Activated CD4-positive, alpha-beta T cell treated with anti-CD3 and anti-CD28 coated beads, Interleukin-2, amount 50 U/mL, for 24 hours (primary cell): ENCODE results near the gene EIF2S3B.
"Not testable (repeated sequence)": the region's sequence is repeated elsewhere in the genome, so short reads cannot be mapped to it uniquely, and the experiment has no call there.

ENCODE experiments used
- DNase-seq, 2 donors: peaks; one replicate each; pipeline ENCODE4 v3.0.0-alpha.2; 2020; ENCODE audit warnings: low read depth in 1 of 2, low spot score in 1 of 2

EIF2S3B gene

DNA sequence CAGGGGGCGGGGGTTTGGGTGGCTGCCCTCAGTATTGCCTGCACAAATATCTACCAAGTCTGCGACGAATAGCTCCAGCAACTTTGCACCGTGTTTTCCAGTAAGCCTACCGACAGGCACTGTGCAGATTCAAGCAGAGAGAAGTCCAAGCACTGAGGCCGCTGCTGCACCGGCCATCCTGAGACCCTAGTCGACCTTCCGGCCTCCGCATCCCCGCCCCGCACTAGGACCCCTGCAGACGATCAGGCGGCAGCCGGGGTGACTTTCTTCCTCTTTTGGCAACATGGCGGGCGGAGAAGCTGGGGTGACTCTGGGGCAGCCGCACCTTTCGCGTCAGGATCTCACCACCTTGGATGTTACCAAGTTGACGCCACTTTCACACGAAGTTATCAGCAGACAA is at the start of gene EIF2S3B:
TSS of gene EIF2S3B (plus strand) at position 271 of the 400 bp plus-strand sequence. CDS start at position 284, 13 bp downstream.
- no peak for DNase-seq

DNA sequence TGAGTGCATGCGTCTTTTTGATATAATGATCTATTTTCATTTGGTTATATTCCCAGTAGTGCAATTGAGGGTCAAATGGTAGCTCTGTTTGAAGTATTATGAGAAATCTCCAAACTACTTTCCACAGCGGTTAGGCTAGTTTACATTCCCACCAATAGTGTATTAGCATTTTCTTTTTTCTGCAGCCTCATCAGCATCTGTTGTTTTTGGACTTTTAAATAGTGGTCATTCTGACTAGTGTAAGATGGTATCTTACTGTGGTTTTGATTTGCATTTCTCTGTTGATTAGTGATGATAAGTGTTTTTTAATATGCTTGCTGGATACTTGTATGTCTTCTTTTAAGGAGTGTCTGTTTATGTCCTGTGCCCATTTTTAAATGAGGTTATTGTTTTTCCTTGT is 48.8 kb upstream of the EIF2S3B start:
- DNase-seq, result no peak

DNA sequence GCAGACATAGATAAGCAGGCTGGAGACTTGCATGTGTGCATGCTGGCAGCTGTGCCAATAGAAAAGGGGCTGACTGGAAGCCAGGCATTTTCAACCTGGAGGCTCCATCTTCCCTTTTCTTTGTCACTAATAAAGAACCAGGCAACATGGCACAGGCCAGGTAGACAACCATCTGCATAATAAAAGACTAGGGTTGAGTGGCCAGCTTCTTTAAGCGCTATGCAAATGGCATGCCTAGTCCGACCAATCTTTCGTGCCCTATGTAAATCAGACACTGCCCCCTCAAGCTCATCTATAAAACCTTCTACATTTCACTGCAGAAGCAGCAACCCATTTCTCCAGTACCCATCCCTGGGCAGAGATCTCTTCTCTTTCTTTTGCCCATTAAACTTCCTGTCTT is 47.9 kb upstream of the EIF2S3B start:
- no peak for DNase-seq

DNA sequence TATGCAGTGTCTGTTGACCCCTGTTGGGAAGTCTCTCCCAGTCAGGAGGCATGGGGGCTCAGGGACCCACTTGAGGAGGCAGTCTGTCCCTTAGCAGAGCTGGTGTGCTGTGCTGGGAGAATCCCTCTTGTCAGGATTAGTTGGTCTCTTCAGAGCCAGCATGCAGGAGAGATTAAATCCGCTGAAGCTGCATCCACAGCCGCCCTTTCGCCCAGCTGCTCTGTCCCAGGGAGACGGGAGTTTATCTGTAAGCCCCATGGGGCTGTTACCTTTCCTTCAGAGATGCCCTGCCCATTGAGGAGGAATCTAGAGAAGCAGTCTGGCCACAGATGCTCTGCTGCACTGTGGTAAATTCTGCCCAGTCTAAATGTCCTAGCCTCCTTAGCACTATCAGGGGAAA is 39.4 kb upstream of the EIF2S3B start:
- no peak for DNase-seq

DNA sequence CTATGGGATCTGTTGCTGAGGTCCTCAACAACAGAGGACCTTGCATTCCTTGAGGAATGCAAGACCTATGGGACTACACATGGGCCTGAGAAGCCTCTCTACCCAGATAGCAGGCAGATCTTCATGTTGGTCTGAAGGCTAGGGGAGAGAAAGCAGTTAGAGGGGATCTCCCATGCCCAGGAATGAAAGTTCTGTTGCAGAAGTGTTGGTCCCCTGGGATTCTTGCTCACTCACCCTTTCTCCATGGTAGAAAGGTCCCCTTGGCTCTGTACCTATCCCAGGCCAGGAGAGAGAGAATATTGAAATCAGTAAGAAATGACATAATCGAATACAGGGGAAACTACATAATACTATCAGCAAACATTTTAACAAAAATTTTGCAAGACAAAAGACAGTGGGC is 36.0 kb upstream of the EIF2S3B start:
- DNase-seq, result no peak

DNA sequence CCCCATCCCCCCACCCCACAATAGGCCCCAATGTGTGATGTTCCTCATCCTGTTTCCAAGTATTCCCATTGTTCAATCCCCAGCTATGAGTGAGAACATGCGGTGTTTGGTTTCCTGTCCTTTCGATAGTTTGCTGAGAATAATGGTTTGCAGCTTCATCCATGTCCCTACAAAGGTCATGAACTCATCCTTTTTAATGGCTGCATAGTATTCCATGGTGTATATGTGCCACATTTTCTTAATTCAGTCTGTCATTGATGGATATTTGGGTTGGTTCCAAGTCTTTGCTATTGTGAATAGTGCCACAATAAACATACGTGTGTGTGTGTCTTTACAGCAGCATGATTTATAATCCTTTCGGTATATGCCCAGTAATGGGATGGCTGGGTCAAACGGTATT is 32.9 kb upstream of the EIF2S3B start:
- DNase-seq, result not testable (repeated sequence)

DNA sequence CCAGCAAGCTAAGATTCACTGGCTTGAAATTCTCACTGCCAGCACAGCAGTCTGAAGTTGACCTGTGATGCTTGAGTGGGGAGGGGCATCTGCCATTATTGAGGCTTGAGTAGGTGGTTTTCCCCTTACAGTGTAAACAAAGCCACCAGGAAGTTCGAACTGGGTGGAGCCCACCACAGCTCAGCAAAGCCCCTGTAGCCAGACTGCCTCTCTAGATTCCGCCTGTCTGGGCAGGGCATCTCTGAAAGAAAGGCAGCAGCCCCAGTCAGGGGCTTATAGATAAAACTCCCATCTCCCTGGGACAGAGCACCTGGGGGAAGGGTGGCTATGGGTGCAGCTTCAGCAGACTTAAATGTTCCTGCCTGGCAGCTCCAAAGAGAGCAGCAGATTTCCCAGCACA is 23.8 kb upstream of the EIF2S3B start:
- not testable (repeated sequence) for DNase-seq

DNA sequence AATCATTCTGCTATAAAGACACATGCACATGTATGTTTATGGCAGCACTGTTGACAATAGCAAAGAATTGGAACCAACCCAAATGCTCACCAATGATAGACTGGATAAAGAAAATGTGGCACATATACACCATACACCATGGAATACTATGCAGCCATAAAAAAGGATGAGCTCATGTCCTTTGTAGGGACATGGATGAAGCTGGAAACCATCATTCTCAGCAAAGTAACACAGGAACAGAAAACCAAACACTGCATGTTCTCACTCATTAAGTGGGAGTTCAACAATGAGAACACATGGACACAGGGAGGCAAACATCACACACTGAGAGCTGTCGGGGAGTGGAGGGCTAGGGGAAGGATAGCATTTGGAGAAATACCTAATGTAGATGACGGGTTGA is 18.4 kb upstream of the EIF2S3B start:
- not testable (repeated sequence) for DNase-seq

DNA sequence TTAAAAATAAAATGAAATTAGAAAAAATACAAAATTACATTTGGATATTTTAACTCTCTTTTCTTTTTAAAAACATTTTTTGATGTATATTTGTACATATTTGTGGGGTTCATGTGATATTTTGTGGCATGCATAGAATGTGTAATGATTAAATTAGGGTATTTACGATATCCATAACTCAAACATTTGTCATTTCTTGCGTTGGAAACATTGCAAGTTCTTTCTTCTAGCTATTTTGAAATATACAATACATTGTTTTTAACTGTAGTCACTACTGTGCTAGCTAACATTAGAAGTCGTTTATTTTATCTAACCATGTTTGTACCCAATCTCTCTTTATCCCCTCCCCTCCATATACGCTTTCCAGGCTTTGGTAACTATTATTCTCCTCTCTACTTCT is 13.9 kb upstream of the EIF2S3B start:
- no peak for DNase-seq

DNA sequence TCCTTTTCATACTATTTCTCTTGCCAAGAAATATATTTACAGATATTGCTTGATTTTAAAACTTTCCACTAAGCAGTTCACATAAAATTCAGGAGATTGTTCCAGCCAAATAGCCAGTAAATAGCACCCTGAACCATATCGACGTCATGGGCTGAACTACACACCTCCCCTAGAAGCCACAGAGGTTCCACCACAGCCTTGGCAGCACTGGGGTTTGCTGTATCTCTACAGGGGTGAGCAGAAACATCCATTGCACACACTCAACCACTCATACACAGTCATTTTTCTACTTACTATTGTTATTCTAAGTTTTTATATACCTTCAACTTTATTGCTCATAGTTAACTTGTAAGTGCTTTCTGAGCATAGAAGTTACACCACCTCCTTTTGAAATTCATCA is 8.1 kb upstream of the EIF2S3B start:
- DNase-seq, result no peak

DNA sequence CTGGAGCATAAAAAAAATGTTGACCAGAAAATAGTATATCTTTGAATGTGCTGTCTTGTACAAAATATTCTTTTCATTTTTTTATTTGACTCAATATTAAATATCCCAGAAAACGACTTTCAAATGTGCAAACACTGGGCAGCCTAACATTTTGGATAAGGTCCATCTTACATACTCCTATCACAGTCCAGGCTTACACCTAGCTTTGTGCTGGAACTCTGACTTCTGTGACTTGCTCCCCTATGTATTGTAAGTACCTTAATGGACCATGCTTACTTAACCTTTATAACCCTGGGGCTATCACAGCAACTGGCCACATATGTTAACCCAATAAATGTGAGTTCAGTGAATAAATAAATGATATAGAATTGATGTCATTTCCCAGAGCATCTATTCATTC is 7.6 kb upstream of the EIF2S3B start:
- no peak for DNase-seq

DNA sequence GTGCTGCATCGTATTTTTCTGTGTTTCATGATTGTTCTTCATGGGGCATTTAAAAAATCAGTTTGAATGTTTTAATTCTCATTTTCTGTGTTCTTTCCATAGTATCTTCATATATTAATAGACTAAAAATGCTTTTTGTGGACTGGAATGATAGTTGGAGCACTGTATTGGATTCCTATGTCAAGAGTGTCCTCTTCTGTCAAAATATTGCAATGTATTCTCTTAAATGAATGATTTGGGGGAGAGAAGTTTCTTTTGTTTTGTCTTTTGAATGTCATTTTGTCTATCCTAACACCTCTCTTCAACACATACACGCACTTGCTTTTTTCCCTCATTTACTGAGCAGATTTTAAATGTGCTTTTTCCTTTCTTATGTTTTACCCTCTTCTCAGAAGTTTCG is 4.7 kb upstream of the EIF2S3B start:
- DNase-seq, result no peak

DNA sequence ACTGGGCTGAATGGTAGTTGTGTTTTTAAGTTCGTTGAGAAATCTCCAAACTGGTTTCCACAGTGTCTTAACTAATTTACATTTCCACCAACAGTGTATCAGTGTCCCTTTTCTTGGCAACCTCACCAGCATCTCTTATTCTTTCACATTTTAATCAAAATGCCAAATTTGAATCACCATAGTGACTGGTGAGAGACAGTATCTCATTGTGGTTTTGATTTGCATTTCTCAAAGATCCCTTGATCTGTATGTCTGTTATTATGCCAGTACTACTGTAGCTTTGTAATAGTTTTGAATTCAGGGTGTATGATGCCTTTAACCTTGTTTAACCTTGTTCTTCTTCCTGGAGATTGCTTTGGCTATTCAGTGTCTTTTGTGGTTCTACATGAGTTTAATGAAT is 2.2 kb upstream of the EIF2S3B start:
- DNase-seq, result no peak

DNA sequence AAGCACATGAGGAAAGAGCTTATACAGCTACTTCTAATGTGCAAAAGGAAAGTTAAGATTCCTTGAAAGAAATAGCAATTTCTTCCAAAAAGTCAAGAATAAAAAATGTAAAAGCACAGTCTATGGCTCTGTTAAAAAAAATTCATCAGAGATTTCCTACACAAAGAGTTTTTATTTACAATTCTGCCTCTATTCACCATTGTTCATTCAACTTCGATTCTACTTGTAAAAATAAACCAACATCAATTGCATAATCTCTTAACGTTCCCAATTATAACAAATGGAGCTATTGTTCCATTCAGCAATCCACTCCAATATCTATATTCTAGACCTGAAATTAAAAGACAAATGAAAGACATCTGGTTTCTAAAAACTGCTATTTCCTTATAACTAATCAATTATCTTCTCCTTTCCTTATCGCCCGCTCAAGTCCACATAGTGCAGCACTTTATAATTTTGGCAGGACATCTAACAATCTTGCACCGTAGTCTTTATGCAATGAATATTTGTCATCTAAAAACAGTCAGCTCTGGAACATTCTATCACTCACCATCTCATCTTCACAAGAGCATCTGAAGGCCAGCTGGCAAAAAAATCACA is 6.2 kb downstream of the EIF2S3B start:
- DNase-seq, result no peak

DNA sequence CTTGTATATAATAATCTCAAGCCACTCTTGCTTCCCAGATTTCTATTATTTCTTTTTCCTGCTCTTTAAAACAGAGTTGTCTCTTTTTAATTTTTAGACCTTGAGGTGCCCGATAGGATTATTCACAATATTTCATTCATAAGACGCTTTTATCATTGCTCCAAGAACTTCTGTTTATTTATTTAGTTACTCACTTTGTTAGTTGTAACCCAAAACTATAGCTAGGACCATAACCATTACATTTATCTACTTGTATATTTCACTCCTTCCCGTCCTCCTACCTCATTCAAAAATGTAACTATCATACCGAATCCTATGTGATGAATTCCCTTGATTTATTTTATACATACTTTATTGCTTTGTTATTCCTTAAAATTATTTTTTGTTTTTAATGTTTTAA is 7.1 kb downstream of the EIF2S3B start:
- no peak for DNase-seq

DNA sequence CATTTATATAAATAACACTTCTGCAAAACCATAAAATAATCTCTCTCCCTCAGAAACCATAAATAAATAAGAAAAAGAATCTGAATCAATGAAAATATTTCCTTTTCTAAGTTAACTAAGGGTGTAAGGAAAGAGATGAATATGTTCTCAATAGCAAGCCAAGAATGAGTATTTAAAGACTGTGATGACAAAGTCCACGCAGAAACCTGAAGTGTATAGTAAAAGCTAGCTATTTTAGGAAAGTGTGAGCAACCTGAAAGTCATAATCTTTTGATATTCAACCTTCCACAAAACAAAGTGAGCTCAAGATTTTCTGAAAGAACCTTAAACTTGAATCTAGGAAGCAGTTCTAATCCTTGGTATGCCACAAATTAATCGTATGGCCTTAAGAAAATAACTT is 15.9 kb downstream of the EIF2S3B start:
- DNase-seq, result no peak

DNA sequence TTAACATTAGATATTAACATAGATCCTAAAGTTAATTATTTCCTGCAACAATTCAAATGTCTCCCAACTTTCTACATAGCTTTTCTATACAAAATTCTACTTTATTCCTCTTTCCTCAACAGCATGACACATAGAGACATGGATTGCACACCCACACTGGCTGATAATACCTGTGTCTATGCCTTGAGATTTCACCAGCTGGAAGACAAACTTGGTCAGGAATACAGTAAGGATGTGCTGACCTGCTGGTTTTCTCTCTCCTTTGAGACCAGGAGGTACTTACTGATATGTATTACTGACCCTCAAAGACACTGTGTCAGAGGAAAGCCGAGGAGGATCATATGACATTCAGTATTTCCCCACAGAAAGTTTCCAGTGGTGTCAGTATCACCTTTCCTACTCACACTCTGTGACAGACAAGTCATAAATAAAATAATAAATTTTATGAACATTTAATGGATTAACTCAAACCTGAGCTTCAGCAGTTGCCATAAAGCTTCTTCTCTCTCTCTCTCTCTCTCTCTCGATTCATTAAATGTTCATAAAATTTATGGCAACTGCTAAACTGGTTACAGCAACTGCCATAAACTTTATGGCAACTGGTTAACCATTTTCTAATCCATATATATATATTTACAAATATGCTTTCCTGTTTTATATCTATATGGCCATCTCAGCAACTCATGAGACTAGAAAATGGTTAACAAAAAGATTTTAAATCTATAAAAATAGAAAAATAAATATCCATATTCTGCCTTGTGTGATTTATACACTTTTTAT is 22.7 kb downstream of the EIF2S3B start:
- no peak for DNase-seq

DNA sequence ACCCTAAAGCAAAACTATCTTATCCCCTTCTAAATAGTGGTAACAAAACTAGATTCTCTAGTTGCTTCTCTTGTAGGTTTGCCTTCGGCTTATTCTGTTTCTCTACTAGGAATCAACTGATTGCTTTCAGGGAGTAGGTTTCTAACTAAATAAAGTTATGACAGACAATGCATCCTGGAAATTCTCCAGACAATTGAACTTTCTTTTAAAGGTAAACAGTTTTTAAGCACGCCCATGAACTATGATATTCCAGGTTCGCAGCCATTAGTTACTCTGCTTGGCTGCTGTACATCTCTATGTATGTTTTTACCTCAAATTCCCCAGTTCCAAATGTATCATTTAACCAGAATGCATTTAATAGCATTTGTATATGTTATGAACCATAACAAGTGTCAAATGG is 23.9 kb downstream of the EIF2S3B start:
- DNase-seq, result no peak

DNA sequence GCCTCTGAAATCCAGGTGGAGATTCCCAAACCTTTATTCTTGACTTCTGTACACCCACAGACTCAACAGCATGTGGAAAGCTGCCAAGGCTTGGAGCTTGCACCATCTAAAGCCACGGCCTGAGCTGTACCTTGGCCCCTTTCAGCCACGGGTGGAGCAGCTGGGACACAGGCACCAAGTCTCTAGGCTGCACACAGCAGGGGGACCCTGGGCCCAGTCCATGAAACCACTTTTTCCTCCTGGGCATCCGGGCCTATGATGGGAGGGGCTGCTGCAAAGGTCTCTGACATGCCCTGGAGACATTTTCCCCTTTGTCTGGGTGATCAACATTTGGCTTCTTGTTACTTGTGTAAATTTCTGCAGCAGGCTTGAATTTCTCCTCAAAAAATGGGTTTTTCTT is 32.0 kb downstream of the EIF2S3B start:
- DNase-seq, result no peak

DNA sequence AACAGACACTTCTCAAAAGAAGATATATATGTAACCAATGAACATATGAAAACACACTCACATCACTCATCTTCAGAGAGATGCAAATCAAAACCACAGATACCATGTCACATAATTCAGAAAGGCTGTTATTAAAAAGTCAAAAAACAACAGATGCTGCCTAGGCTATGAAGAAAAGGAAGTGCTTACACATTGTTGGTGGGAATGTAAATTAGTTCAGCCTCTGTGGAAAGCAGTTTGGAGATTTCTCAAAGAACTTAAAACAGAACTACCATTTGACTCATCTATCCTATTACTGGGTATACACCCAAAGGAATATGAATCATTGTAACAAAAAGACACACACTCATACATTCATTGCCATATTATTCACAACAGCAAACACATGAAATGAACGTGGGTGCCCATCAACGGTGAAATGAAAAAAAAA is 35.1 kb downstream of the EIF2S3B start:
- DNase-seq, result no peak

DNA sequence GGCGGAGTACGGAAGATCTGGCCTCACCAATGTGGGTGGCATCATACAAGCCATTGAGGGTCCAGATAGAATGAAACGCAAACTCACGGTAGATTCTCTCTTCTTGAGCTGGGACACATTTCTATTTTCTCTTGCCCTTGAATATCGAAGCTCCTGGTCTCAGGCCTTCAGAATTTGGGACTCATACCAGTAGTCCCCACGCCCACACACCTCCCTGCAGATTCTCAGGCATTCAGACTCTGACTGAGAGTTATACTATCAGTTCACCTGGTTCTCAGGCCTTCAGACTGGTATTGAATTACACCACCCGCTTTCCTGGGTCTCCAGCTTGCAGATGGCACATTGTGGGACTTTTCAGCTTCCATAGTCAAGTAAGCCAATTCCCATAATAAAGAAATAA is 37.8 kb downstream of the EIF2S3B start:
- DNase-seq, result no peak

DNA sequence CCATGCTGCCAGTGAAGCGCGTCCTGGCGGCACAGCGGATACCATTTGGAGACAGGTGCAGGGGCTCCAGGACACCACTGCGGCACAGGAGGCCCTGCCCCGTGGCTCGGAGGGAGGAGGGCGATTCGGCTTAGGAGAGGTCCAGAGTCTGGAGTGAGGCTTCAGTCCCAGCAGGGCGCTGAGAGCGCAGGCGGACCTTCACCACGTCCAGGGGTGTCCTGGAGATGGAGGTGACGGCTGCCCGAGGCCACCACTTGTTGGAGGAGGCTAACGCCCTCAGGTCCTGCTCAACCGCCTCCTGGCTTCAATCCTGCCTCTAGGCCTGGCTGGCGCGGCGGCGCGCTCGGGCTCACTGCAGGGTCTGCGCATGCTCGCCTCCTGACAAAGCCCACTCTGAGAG is 45.7 kb downstream of the EIF2S3B start:
- no peak for DNase-seq

DNA sequence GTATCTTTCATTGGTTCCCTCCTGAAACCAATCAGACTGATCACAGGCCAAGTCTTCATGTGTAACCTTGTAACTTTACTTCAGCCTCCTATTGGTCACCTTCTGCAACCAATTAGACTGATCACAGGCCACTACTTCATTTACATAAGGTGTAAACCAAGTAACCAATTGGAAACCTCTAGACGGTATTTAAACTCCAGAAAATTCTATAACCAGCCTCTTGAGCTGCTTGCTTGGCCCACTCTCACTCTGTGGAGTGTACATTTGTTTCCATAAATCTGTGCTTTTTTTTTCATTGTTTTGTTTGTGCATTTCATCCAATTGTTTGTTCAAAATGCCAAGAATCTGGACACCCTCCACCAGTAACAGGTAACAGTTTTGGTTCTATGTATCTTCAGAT is 47.5 kb downstream of the EIF2S3B start:
- no peak for DNase-seq
